ENCODE data around the gene IFT88.
"Not testable (repeated sequence)": the region's sequence is repeated elsewhere in the genome, so short reads cannot be mapped to it uniquely, and the experiment has no call there.

The IFT88 gene

DNA sequence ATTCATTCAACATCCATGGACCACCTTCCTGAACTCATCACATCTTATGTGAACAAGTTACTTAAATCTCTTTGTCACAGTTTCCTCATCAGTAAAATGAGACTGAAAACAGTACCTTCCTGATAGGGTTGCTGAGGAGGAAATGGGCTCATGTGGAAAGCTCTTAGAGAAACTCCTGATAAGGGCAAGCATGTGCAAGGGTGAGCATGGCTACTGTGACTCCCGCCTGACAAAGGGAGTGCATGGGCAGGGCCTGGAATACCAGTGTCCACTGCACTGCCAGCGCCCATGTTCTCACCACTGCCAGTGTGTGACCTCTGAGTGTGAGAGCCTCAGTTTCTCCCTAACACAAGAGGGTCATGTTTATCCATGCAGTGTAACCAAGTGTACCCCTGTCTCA, 109.3 kb downstream of the IFT88 start:
- no peak for TF ChIP-seq EGR2 (tag by site-specific recombination; IDR thresholded peaks at IDR 0.05; ENCODE audit: low read depth)
- no peaks in the 10 kb centered on the region for H3K9me3 ChIP-seq (ENCODE audit: control insufficient read depth, insufficient read depth, low read depth, low read length)
- no peak overlapping the region for H3K4me3 ChIP-seq (ENCODE audit: low read depth, low read length)
- peaks cover 0 to 7% of the 10 kb centered on the region in 2 experiments; a peak in 1 of 3 replicates for H3K36me3 ChIP-seq (ENCODE audit: control insufficient read depth in 2 of 2, insufficient read depth in 1 of 2, low read length in 2 of 2)
- POLR2A ChIA-PET = no interaction called here
- CTCF ChIA-PET = interaction anchor here (1.1 kb wide), 1 partner anchor 13 kb away, joined by 5 read pairs; no protein-coding TSS in a partner anchor
- H3K4me1 ChIP-seq (ENCODE audit: control insufficient read depth, insufficient read depth, low read length) = no peaks in the 10 kb centered on the region
- H3K27ac ChIP-seq (ENCODE audit: extremely low read depth, low read depth, low read length) = no peak overlapping the region

DNA sequence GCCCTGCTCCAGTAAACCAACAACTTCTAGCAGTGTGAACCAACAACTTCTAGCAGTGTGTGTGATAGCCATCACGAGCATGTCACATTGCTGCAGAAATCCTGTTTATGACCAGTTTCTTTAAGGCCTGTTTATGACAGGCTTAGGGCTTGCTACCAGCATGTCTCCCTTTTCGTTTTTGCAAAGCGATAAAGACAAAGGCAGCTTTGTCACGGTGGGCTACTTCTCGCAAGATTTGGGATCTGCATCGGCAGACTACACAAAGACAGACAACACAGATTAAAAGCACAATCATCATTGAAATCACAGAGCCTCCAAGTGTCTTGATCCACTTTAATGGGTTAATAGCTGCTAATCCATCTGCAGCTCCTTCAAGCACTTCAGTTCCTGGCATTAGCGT, 111.6 kb downstream of the IFT88 start:
- H3K9me3 ChIP-seq (ENCODE audit: control insufficient read depth, insufficient read depth, low read depth, low read length); H3K4me1 ChIP-seq (ENCODE audit: control insufficient read depth, insufficient read depth, low read length); H3K36me3 ChIP-seq (ENCODE audit: control insufficient read depth in 2 of 2, insufficient read depth in 1 of 2, low read length in 2 of 2); H3K27ac ChIP-seq (ENCODE audit: extremely low read depth, low read depth, low read length); CTCF ChIA-PET; H3K4me3 ChIP-seq (ENCODE audit: low read depth, low read length): not testable (repeated sequence)
- POLR2A ChIA-PET = interaction anchor here (0.6 kb wide), 1 partner anchor 308 kb away, joined by 3 read pairs; no protein-coding TSS in a partner anchor

DNA sequence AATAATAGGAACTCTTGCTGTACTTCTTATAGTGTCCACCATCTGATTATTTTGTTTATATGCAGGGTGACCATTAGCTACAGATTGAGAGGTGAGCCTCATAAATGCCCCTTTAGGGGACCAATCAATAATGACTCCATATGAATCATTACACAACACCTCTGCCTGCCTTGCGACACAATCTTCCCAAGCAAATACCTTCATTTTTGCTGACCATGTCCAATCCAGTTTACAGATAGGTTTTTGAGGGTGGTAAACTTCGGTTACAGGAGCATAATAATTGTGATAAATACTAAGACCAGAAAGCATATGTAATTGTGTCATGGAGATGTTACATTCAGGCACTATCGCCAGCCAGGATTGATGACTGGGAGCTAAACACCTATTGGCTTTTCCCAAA, 112.9 kb downstream of the IFT88 start:
- Histone ChIP-seq H3K4me1 (ENCODE audit: control insufficient read depth, insufficient read depth, low read length) (no peaks in the 10 kb centered on the region), H3K9me3 (ENCODE audit: control insufficient read depth, insufficient read depth, low read depth, low read length) (no peaks in the 10 kb centered on the region), H3K27ac (ENCODE audit: extremely low read depth, low read depth, low read length) (no peak overlapping the region), H3K36me3 (ENCODE audit: control insufficient read depth in 2 of 2, insufficient read depth in 1 of 2, low read length in 2 of 2) (peaks cover 0 to 2% of the 10 kb centered on the region in 2 experiments; a peak in 1 of 3 replicates), H3K4me3 (ENCODE audit: low read depth, low read length) (no peak overlapping the region)
- POLR2A ChIA-PET = no interaction called here
- CTCF ChIA-PET = interaction anchor here (0.6 kb wide), 1 partner anchor 668 kb away, joined by 3 read pairs; no protein-coding TSS in a partner anchor
- TF ChIP-seq ZNF830 (tag by site-specific recombination; IDR thresholded peaks at IDR 0.05; ENCODE audit: low read depth) (no peak), ZSCAN30 (tag by site-specific recombination; IDR thresholded peaks at IDR 0.05) (no peak), ZNF629 (tag by site-specific recombination; IDR thresholded peaks at IDR 0.05) (no peak), ZNF302 (tag by site-specific recombination; IDR thresholded peaks at IDR 0.05; ENCODE audit: low read depth) (no peak), MEIS1 (CRISPR knock-in tag; IDR thresholded peaks at IDR 0.05; ENCODE audit: borderline replicate concordance) (no peak), ZNF266 (tag by site-specific recombination; IDR thresholded peaks at IDR 0.05; ENCODE audit: low read depth) (no peak), ZFP41 (tag by site-specific recombination; IDR thresholded peaks at IDR 0.05; ENCODE audit: borderline replicate concordance) (no peak), GLIS2 (tag by site-specific recombination; IDR thresholded peaks at IDR 0.05) (no peak), ZBTB21 (tag by site-specific recombination; IDR thresholded peaks at IDR 0.05) (no peak), ZNF670 (tag by site-specific recombination; IDR thresholded peaks at IDR 0.05; ENCODE audit: low read depth) (no peak), ZNF677 (tag by site-specific recombination; IDR thresholded peaks at IDR 0.05) (no peak)
- TF ChIP-seq, protein P1, sequence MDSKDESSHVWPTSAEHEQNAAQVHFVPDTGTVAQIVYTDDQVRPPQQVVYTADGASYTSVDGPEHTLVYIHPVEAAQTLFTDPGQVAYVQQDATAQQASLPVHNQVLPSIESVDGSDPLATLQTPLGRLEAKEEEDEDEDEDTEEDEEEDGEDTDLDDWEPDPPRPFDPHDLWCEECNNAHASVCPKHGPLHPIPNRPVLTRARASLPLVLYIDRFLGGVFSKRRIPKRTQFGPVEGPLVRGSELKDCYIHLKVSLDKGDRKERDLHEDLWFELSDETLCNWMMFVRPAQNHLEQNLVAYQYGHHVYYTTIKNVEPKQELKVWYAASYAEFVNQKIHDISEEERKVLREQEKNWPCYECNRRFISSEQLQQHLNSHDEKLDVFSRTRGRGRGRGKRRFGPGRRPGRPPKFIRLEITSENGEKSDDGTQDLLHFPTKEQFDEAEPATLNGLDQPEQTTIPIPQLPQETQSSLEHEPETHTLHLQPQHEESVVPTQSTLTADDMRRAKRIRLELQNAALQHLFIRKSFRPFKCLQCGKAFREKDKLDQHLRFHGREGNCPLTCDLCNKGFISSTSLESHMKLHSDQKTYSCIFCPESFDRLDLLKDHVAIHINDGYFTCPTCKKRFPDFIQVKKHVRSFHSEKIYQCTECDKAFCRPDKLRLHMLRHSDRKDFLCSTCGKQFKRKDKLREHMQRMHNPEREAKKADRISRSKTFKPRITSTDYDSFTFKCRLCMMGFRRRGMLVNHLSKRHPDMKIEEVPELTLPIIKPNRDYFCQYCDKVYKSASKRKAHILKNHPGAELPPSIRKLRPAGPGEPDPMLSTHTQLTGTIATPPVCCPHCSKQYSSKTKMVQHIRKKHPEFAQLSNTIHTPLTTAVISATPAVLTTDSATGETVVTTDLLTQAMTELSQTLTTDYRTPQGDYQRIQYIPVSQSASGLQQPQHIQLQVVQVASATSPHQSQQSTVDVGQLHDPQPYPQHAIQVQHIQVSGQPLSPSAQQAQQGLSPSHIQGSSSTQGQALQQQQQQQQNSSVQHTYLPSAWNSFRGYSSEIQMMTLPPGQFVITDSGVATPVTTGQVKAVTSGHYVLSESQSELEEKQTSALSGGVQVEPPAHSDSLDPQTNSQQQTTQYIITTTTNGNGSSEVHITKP (tag by site-specific recombination; IDR thresholded peaks at IDR 0.05) = no peak
- TF ChIP-seq, protein P2, sequence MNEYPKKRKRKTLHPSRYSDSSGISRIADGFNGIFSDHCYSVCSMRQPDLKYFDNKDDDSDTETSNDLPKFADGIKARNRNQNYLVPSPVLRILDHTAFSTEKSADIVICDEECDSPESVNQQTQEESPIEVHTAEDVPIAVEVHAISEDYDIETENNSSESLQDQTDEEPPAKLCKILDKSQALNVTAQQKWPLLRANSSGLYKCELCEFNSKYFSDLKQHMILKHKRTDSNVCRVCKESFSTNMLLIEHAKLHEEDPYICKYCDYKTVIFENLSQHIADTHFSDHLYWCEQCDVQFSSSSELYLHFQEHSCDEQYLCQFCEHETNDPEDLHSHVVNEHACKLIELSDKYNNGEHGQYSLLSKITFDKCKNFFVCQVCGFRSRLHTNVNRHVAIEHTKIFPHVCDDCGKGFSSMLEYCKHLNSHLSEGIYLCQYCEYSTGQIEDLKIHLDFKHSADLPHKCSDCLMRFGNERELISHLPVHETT (tag by site-specific recombination; IDR thresholded peaks at IDR 0.05) = no peak
- TF ChIP-seq, protein P3, sequence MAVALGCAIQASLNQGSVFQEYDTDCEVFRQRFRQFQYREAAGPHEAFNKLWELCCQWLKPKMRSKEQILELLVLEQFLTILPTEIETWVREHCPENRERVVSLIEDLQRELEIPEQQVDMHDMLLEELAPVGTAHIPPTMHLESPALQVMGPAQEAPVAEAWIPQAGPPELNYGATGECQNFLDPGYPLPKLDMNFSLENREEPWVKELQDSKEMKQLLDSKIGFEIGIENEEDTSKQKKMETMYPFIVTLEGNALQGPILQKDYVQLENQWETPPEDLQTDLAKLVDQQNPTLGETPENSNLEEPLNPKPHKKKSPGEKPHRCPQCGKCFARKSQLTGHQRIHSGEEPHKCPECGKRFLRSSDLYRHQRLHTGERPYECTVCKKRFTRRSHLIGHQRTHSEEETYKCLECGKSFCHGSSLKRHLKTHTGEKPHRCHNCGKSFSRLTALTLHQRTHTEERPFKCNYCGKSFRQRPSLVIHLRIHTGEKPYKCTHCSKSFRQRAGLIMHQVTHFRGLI (tag by site-specific recombination; IDR thresholded peaks at IDR 0.05) = no peak
